HCT116 (cell line): Measurements from ENCODE around the gene GPRC5A.

Source experiments
- CEBPB ChIP-seq: IDR thresholded peaks from 2 replicates; pipeline ENCODE4 v1.6.1; 2012; ENCODE audit warnings: low read depth
- CTCF ChIP-seq, 3 experiments: fragments of 200-600 bp in 1 of 3; sonication (generic) in 1 of 3; IDR thresholded peaks in 2 of 3; conservative IDR thresholded peaks in 1 of 3; 2 replicates each; pipeline ENCODE4 v1.5.1; 2012 to 2017; ENCODE audit warnings: low read depth in 2 of 3, low read length in 2 of 3, antibody characterized with exemption in 1 of 3, borderline replicate concordance in 1 of 3, control low read depth in 1 of 3, mild to moderate bottlenecking in 1 of 3, mixed read lengths in 1 of 3, mixed run types in 1 of 3, moderate library complexity in 1 of 3; ENCODE audit not compliant: insufficient read depth in 1 of 3
- EGR1 ChIP-seq: IDR thresholded peaks from 2 replicates; pipeline ENCODE4 v1.6.1; 2012; ENCODE audit warnings: low read depth
- POLR2A ChIP-seq: IDR thresholded peaks from 2 replicates; pipeline ENCODE4 v1.7.0; 2011; ENCODE audit warnings: borderline replicate concordance; ENCODE audit not compliant: insufficient read depth, insufficient read length; ENCODE audit errors: extremely low read depth
- YY1 ChIP-seq: IDR thresholded peaks from 2 replicates; pipeline ENCODE4 v1.6.1; 2011; ENCODE audit warnings: low read length, low read depth, moderate library complexity, mild to moderate bottlenecking; ENCODE audit not compliant: insufficient replicate concordance; ENCODE audit errors: extremely low read depth
- ZFX ChIP-seq: fragments of 450-650 bp; IDR thresholded peaks from 2 replicates; pipeline ENCODE4 v1.6.1; 2017
- ZNF274 ChIP-seq: fragments of 200-500 bp; sonication (Bioruptor generic); IDR thresholded peaks from 2 replicates; pipeline ENCODE4 v1.6.1; 2014; ENCODE audit warnings: mild to moderate bottlenecking, low read depth, low read length, inconsistent platforms

DNA sequence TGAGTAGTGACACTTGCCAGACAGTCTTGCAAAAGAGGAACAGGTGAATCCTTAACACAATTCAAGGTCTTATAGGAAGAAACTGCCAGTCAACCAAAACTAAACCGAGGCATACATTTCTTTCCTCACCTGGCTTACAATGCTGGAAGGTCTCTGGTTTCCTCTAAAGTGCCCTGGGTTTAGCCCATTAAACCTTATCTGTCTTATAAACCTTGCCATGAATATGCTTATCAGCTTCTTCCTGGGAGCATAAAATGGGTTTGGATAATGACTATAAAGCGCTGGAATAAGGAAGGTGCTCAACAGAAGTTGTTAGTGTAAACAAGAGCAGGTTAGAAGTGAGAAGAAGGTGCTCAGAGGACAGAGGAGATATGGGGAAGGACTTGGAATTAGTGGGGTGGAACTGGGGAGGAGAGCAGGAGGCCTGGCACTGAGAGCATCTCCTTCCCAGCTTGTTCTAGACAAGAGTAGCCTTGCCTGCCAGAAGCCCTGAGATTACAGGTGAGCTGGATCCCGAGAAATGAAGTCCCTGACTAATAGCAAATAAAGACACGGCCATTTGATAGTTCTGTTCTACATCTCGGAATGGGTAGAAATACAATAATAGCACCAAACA, 14.1 kb upstream of the GPRC5A start:
- TF ChIP-seq CTCF (IDR thresholded peaks at IDR 0.05 in 2 of 3, conservative IDR thresholded peaks at IDR 0.05 in 1 of 3; ENCODE audit: borderline replicate concordance in 1 of 3, insufficient read depth in 1 of 3, low read depth in 2 of 3, low read length in 2 of 3), result no peak
- TF ChIP-seq CEBPB, result no peak
- no peak for TF ChIP-seq ZFX
- TF ChIP-seq POLR2A, result no peak
- TF ChIP-seq ZNF274, result no peak
- TF ChIP-seq EGR1, result no peak
- no peak for TF ChIP-seq YY1
